HepG2 (cell line): ENCODE measurements around the gene EFCAB14. TPM values are rescaled to one million over a fixed set of nuclear protein-coding genes. Genes with fewer than 3 reads are reported as not detected.

Experiments
- AHR ChIP-seq: IDR thresholded peaks from 2 replicates; pipeline ENCODE4 v1.6.1; 2018; ENCODE audit warnings: missing genetic modification reagents, missing compliant biosample characterization
- ATAD3A ChIP-seq: sonication (generic); formaldehyde crosslinking; IDR thresholded peaks from 2 replicates; pipeline ENCODE4 v1.4.0; 2020; ENCODE audit warnings: missing genetic modification reagents
- ETV6 ChIP-seq: sonication (generic); formaldehyde crosslinking; conservative IDR thresholded peaks from 2 replicates; pipeline ENCODE4 v1.4.0; 2020; ENCODE audit warnings: missing genetic modification reagents
- EZH2 ChIP-seq: conservative IDR thresholded peaks from 2 replicates; pipeline ENCODE4 v1.6.1; 2012; ENCODE audit warnings: mild to moderate bottlenecking, low read depth, low read length, moderate library complexity
- GATA4 ChIP-seq: sonication (generic); IDR thresholded peaks from 2 replicates; pipeline ENCODE4 v1.6.1; 2016; ENCODE audit warnings: antibody characterized with exemption, low read depth, borderline replicate concordance
- HMG20B ChIP-seq: conservative IDR thresholded peaks from 2 replicates; pipeline ENCODE4 v1.6.1; 2016; ENCODE audit warnings: missing genetic modification reagents, missing compliant biosample characterization
- KDM1A ChIP-seq: IDR thresholded peaks from 2 replicates; pipeline ENCODE4 v1.6.1; 2016; ENCODE audit warnings: missing compliant biosample characterization
- KLF6 ChIP-seq: IDR thresholded peaks from 2 replicates; pipeline ENCODE4 v1.8.0; 2016; ENCODE audit warnings: missing biosample characterization, missing genetic modification reagents
- MEIS1 ChIP-seq: sonication (generic); formaldehyde crosslinking; IDR thresholded peaks from 2 replicates; pipeline ENCODE4 v1.9.0; 2021; ENCODE audit warnings: mild to moderate bottlenecking, missing genetic modification reagents, moderate library complexity, borderline replicate concordance
- PITX1 ChIP-seq: sonication (generic); formaldehyde crosslinking; IDR thresholded peaks from 2 replicates; pipeline ENCODE4 v1.5.1; 2020; ENCODE audit warnings: mild to moderate bottlenecking, missing genetic modification reagents
- REST ChIP-seq, 2 experiments: IDR thresholded peaks; 2 replicates each; pipeline ENCODE4 v1.6.1; 2011 to 2012; ENCODE audit warnings: low read length in 2 of 2, borderline replicate concordance in 1 of 2, low read depth in 1 of 2, mild to moderate bottlenecking in 1 of 2, moderate library complexity in 1 of 2
- SATB2 ChIP-seq: sonication (generic); formaldehyde crosslinking; IDR thresholded peaks from 2 replicates; pipeline ENCODE4 v1.5.0; 2020; ENCODE audit warnings: missing genetic modification reagents
- SMAD3 ChIP-seq: sonication (generic); formaldehyde crosslinking; IDR thresholded peaks from 2 replicates; pipeline ENCODE4 v1.4.0; 2020; ENCODE audit warnings: missing genetic modification reagents
- SMAD9 ChIP-seq: sonication (generic); formaldehyde crosslinking; IDR thresholded peaks from 2 replicates; pipeline ENCODE4 v1.5.1; 2020; ENCODE audit warnings: mild to moderate bottlenecking, missing genetic modification reagents
- ZBTB7B ChIP-seq: sonication (generic); formaldehyde crosslinking; IDR thresholded peaks from 2 replicates; pipeline ENCODE4 v1.4.0; 2020; ENCODE audit warnings: missing genetic modification reagents
- ZEB1 ChIP-seq: IDR thresholded peaks from 2 replicates; pipeline ENCODE4 v1.6.1; 2012; ENCODE audit warnings: mild to moderate bottlenecking, low read depth, inconsistent platforms; ENCODE audit not compliant: insufficient replicate concordance
- ZFYVE20 ChIP-seq: sonication (generic); formaldehyde crosslinking; IDR thresholded peaks from 2 replicates; pipeline ENCODE4 v1.8.0; 2023; ENCODE audit warnings: low read depth, mild to moderate bottlenecking, moderate library complexity, missing genetic modification reagents, borderline replicate concordance
- ZMYM4 ChIP-seq: sonication (generic); formaldehyde crosslinking; IDR thresholded peaks from 2 replicates; pipeline ENCODE4 v1.8.1; 2023; ENCODE audit warnings: mild to moderate bottlenecking, missing genetic modification reagents
- ZNF331 ChIP-seq: sonication (generic); formaldehyde crosslinking; IDR thresholded peaks from 2 replicates; pipeline ENCODE4 v1.4.0; 2020; ENCODE audit warnings: missing genetic modification reagents
- ZNF496 ChIP-seq: sonication (generic); formaldehyde crosslinking; IDR thresholded peaks from 2 replicates; pipeline ENCODE4 v1.8.1; 2023; ENCODE audit warnings: mild to moderate bottlenecking, moderate library complexity, missing genetic modification reagents; ENCODE audit not compliant: insufficient replicate concordance
- ZNF644 ChIP-seq: IDR thresholded peaks from 2 replicates; pipeline ENCODE4 v1.6.1; 2016; ENCODE audit warnings: low read depth
- ZNF674 ChIP-seq: sonication (generic); formaldehyde crosslinking; IDR thresholded peaks from 2 replicates; pipeline ENCODE4 v1.5.0; 2020; ENCODE audit warnings: low read depth, mild to moderate bottlenecking, missing genetic modification reagents
- ZNF83 ChIP-seq: sonication (generic); formaldehyde crosslinking; IDR thresholded peaks from 2 replicates; pipeline ENCODE4 v1.4.0; 2020; ENCODE audit warnings: missing genetic modification reagents, mild to moderate bottlenecking, borderline replicate concordance
- ZSCAN12 ChIP-seq: sonication (generic); formaldehyde crosslinking; IDR thresholded peaks from 2 replicates; pipeline ENCODE4 v1.9.0; 2021; ENCODE audit warnings: mild to moderate bottlenecking, missing genetic modification reagents
- polyA plus RNA-seq, 8 experiments: library from polyadenylated mRNA; depleted of rRNA in 3 of 8; stranded (reverse) in 7 of 8; unstranded in 1 of 8; fragments of >200 nt; fragmentation: Illumina TruSeq in 4 of 8; extraction: Trizol in 4 of 8; gene quantifications; 2 replicates each; pipeline versions ENCODE4 v1.2.1 to v1.2.3, GENCODE V29; 2011 to 2016; ENCODE audit warnings: low read depth in 4 of 8, missing spikeins in 1 of 8, mixed read lengths in 1 of 8; ENCODE audit not compliant: insufficient read depth in 1 of 8
- total RNA-seq, 5 experiments: library from RNA; depleted of rRNA; stranded (reverse); fragments of >200 nt; fragmentation: Illumina TruSeq; extraction: Trizol; gene quantifications; 2 replicates each; pipeline ENCODE4 v1.2.3, GENCODE V29; 2016; ENCODE audit warnings: low read depth in 1 of 5
- TF ChIP-seq, protein P1 (sequence below): IDR thresholded peaks from 2 replicates; pipeline ENCODE4 v1.6.1; 2016; ENCODE audit warnings: mild to moderate bottlenecking
- TF ChIP-seq, protein P2 (sequence below): sonication (generic); formaldehyde crosslinking; IDR thresholded peaks from 2 replicates; pipeline ENCODE4 v1.4.0; 2020; ENCODE audit warnings: missing genetic modification reagents

The EFCAB14 gene
- total and polyA plus RNA-seq, 2 of the 13 experiments (the other 11 are each of a cell fraction or from before 2014, with no cell fraction given) = 13.4 to 17.9 TPM

GRCh38 chr1:46735708-46736324 lies 16.9 kb upstream of the EFCAB14 start (continued):
- TF ChIP-seq AHR (no peak), KDM1A (CRISPR knock-in tag) (0 out of 2 replicates have a peak, but pooled peaks have one; percentile 18), ZBTB7B (peak; percentile 46; the same call in 1 of the 2 replicates), ZFYVE20 (CRISPR knock-in tag) (no peak), ZNF331 (CRISPR knock-in tag) (peak; percentile 91), KLF6 (CRISPR knock-in tag) (peak; percentile 88), REST (IDR thresholded peaks at IDR 0.05; ENCODE audit: borderline replicate concordance in 1 of 2, low read depth in 1 of 2, low read length in 2 of 2) (peak; percentile 95 to 98), ZEB1 (no peak), SMAD3 (CRISPR knock-in tag) (peak; percentile 91; the same call in 1 of the 2 replicates), ZNF83 (CRISPR knock-in tag) (no peak), ATAD3A (CRISPR knock-in tag) (0 out of 2 replicates have a peak, but pooled peaks have one; percentile 69), ETV6 (CRISPR knock-in tag) (peak; percentile 83; the same call in 1 of the 2 replicates), SATB2 (peak; percentile 81; the same call in 1 of the 2 replicates), ZSCAN12 (CRISPR knock-in tag) (0 out of 2 replicates have a peak, but pooled peaks have one; percentile 47), MEIS1 (CRISPR knock-in tag) (no peak), ZMYM4 (0 out of 2 replicates have a peak, but pooled peaks have one; percentile 30), HMG20B (peak; percentile 79), GATA4 (no peak), ZNF496 (no peak), ZNF644 (CRISPR knock-in tag) (peak; percentile 23; the same call in 1 of the 2 replicates), ZNF674 (no peak), EZH2 (no peak), SMAD9 (CRISPR knock-in tag) (no peak), PITX1 (CRISPR knock-in tag) (0 out of 2 replicates have a peak, but pooled peaks have one; percentile 45)
- TF ChIP-seq, protein P1, sequence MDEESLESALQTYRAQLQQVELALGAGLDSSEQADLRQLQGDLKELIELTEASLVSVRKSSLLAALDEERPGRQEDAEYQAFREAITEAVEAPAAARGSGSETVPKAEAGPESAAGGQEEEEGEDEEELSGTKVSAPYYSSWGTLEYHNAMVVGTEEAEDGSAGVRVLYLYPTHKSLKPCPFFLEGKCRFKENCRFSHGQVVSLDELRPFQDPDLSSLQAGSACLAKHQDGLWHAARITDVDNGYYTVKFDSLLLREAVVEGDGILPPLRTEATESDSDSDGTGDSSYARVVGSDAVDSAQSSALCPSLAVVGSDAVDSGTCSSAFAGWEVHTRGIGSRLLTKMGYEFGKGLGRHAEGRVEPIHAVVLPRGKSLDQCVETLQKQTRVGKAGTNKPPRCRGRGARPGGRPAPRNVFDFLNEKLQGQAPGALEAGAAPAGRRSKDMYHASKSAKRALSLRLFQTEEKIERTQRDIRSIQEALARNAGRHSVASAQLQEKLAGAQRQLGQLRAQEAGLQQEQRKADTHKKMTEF = 0 out of 2 replicates have a peak, but pooled peaks have one; percentile 33
- TF ChIP-seq, protein P2, sequence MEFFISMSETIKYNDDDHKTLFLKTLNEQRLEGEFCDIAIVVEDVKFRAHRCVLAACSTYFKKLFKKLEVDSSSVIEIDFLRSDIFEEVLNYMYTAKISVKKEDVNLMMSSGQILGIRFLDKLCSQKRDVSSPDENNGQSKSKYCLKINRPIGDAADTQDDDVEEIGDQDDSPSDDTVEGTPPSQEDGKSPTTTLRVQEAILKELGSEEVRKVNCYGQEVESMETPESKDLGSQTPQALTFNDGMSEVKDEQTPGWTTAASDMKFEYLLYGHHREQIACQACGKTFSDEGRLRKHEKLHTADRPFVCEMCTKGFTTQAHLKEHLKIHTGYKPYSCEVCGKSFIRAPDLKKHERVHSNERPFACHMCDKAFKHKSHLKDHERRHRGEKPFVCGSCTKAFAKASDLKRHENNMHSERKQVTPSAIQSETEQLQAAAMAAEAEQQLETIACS (CRISPR knock-in tag) = no peak; the same call in 1 of the 2 replicates
